Measurements from ENCODE around the gene DNAJC13. TPM values are rescaled to one million over a fixed set of nuclear protein-coding genes. Genes with fewer than 3 reads are reported as not detected.

The DNAJC13 gene
- total RNA-seq, 2 experiments from 2014 or later = 29.9 to 33.5 TPM

DNA sequence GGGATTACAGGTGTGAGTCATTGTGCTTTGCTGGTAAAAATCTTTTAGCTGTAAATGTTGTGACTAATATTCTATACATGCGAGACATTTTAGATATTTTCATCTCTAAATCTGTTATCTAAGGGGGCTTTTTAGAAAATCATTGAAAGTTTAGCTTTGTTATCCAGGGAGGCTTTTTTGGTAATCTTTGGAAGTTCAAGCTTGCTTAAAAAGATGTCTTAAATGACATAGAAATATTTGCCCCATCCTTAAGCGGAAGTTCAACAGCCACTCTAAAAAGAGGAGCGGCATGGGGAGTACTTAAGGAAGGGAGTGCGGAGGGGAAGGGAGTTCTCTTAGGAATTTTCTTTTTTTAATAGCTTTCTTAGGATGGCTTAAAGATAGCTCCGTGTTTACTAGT lies 26.1 kb downstream of the DNAJC13 start:
- Mint-ChIP-seq H3K27ac (no peak overlapping the region), H3K36me3 (ENCODE audit: low read depth) (peaks cover 7% of the 10 kb centered on the region), H3K27me3 (no peaks in the 10 kb centered on the region), H3K4me1 (peaks cover 17% of the 10 kb centered on the region), H3K9me3 (ENCODE audit: low read depth) (no peaks in the 10 kb centered on the region), H3K4me3 (no peak overlapping the region)
- ATAC-seq (no peak), DNase-seq (no peak)
- POLR2A ChIA-PET = no interaction called here
- CTCF ChIA-PET = interaction anchor here (0.9 kb wide), 1 partner anchor 49 kb away, joined by 4 read pairs; no protein-coding TSS in a partner anchor
- intact Hi-C loops (cut with DNase I, micrococcal nuclease) = no loop called here

DNA sequence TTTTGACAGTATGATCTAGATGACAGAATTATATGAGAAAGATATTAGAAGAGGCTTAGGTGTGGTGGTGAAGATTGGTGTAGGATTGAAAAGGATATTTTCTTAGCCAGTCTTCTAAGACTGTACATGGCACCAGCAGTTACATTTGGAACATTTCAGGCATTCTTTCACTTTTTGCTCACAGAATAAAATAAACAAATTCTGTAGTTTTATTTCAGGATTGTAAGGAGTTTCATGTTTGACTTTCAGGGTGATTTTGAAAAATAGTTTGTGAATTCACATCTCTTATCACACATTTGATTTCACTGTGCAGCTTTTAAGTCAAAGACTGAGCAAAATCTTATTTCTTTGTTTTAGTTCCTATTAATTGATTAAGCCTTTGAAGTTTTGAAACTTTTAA lies 27.1 kb downstream of the DNAJC13 start:
- Mint-ChIP-seq H3K27ac (no peak overlapping the region), H3K27me3 (no peaks in the 10 kb centered on the region), H3K4me3 (no peak overlapping the region), H3K36me3 (ENCODE audit: low read depth) (peaks cover 4% of the 10 kb centered on the region), H3K4me1 (peaks cover 17% of the 10 kb centered on the region), H3K9me3 (ENCODE audit: low read depth) (no peaks in the 10 kb centered on the region)
- CTCF ChIA-PET = interaction anchor here (0.9 kb wide), 1 partner anchor 48 kb away, joined by 4 read pairs; no protein-coding TSS in a partner anchor
- POLR2A ChIA-PET = interaction anchor here (0.7 kb wide), 1 partner anchor 45 kb away, joined by 4 read pairs; no protein-coding TSS in a partner anchor
- ATAC-seq = no peak
- intact Hi-C loops (cut with DNase I, micrococcal nuclease) = no loop called here
- DNase-seq = no peak

DNA sequence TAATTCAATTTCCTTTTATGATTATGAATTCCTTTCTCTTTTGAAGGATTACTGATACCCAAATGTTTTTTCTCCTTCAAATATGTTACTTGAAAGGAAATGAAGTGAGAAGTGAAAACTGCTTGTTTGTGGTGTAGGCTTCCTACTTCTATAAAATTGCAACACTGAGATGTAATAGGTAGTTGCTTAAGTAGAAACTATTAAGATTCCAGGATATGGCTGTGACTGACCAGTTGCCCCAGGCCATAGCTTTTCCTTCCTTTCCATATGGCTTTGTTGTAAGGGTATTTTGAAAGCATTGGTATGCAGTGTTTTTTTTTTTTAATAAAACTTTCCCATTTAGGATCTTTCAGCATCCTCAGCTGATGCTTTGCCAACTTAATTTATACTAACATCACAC lies 28.5 kb downstream of the DNAJC13 start:
- no peaks in the 10 kb centered on the region for H3K9me3 Mint-ChIP-seq (ENCODE audit: low read depth)
- DNase-seq (no peak), ATAC-seq (no peak)
- H3K36me3 Mint-ChIP-seq (ENCODE audit: low read depth) = peaks cover 4% of the 10 kb centered on the region
- CTCF ChIA-PET = interaction anchor here (1.3 kb wide), 1 partner anchor 9 kb away, joined by 3 read pairs; no protein-coding TSS in a partner anchor
- H3K4me1 Mint-ChIP-seq = peaks cover 17% of the 10 kb centered on the region
- no peak overlapping the region for H3K27ac Mint-ChIP-seq
- POLR2A ChIA-PET = no interaction called here
- intact Hi-C loops (cut with DNase I, micrococcal nuclease) = no loop called here
- H3K27me3 Mint-ChIP-seq = no peaks in the 10 kb centered on the region
- no peak overlapping the region for H3K4me3 Mint-ChIP-seq

DNA sequence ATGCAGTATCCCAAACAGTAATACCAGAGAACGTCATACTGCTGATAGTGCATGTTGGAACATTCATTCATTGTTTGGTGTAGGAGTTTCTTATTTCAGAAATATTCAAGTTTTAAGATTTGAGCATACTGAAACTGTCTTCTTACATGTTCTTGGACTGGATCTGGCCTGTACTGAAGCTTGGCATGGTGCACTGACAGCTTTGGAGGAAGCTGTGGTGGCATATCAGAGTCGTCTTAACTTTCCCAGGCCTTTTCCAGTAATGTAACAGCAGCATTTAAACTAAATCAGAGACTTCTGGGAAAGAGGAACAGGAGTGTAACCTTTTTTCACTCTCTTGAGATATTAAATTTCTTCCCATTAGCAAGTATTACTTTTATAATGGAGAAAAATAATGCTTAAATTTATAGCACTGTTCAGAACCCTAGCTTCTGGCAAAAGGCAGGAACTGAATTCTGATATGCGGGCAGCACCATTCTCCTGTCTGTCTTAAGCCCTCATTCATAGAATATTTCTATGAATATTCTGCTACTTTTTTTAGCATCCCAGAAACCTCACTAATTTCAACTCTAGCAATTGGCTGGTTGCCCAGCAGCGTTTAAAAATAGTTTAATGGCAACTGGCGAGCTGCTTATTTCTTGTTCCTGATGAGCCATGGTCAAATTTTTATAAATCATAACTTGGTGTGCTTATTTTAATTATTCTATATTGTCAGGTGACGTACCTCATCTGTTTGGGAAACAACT lies 31.1 kb downstream of the DNAJC13 start:
- no peak for DNase-seq
- intact Hi-C loops (cut with DNase I, micrococcal nuclease) = no loop called here
- Mint-ChIP-seq H3K4me1 (peaks cover 6% of the 10 kb centered on the region), H3K36me3 (ENCODE audit: low read depth) (peaks cover 12% of the 10 kb centered on the region), H3K27me3 (no peaks in the 10 kb centered on the region), H3K9me3 (ENCODE audit: low read depth) (no peaks in the 10 kb centered on the region), H3K27ac (no peak overlapping the region), H3K4me3 (no peak overlapping the region)
- POLR2A ChIA-PET = no interaction called here
- CTCF ChIA-PET = interaction anchor here (0.6 to 1.5 kb wide), 4 partner anchors 10 to 17 kb away, joined by 3 to 4 read pairs (median 3); no protein-coding TSS in a partner anchor
- ATAC-seq = no peak

DNA sequence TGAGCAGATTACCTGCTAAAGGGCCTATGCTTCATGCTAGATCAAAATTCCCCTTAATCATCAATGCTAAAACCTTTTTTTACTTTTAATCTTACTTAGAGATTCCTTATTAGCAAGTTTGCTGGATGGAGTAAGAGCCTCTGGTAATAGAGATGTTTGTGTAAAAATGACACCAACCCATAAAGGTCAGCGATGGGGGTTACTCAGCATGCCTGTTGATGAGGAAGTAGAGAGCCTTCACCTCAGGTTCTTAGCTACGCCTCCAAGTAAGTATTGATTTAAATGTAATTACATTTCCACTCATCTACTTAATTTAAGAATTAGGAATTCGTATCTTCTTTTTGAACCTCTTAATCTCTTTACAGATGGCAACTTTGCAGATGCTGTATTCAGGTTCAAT lies 38.8 kb downstream of the DNAJC13 start:
- CTCF ChIA-PET = interaction anchor here (1.0 kb wide), 1 partner anchor 80 kb away, joined by 3 read pairs; no protein-coding TSS in a partner anchor
- Mint-ChIP-seq H3K27ac (no peak overlapping the region), H3K27me3 (no peaks in the 10 kb centered on the region), H3K4me3 (no peak overlapping the region), H3K4me1 (no peaks in the 10 kb centered on the region), H3K9me3 (ENCODE audit: low read depth) (no peaks in the 10 kb centered on the region), H3K36me3 (ENCODE audit: low read depth) (peaks cover 49% of the 10 kb centered on the region)
- ATAC-seq (no peak), DNase-seq (no peak)
- POLR2A ChIA-PET = interaction anchor here (0.7 kb wide), 1 partner anchor 38 kb away, joined by 3 read pairs; no protein-coding TSS in a partner anchor
- intact Hi-C loops (cut with DNase I, micrococcal nuclease) = no loop called here

DNA sequence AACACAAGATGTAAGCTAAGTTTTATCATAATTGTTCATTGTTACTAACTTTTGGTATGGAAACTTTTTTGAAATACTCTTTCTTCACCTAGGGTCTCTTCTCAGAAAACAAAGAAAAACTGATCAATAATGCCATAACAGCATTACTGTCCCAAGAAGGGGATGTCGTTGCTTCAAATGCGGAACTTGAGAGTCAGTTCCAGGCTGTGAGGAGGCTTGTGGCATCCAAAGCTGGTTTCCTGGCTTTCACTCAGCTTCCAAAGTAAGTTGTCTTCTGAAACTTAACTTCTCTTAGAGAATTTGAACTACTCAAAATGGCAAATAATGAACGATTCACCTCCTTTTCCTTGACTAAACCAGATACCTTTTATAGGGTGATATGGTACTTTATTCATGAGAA lies 39.3 kb downstream of the DNAJC13 start:
- ATAC-seq = no peak
- H3K27ac Mint-ChIP-seq = no peak overlapping the region

DNA sequence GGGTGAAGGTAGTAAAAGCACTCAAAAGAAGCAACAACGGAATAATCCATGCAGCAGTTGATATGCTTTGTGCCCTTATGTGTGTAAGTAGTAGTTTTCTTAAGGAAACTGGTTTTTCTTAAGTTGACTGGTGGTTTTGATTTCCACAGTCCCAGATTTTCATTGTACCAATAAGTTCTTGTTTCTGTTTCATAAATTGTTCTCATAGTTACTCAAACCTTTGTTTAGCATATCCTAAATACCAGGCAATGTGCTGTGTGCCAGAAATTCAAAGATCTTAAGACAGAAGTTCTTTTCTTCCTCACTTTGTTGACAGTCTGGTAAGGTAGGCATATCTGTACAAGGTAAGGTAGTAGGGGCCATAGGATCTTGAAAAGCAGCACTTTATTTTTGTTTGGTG lies 40.0 kb downstream of the DNAJC13 start:
- no peak overlapping the region for H3K4me3 Mint-ChIP-seq
- ATAC-seq (no peak), DNase-seq (no peak)
- peaks cover 49% of the 10 kb centered on the region for H3K36me3 Mint-ChIP-seq (ENCODE audit: low read depth)
- ChIA-PET CTCF (no interaction called here), POLR2A (no interaction called here)
- intact Hi-C loops (cut with DNase I, micrococcal nuclease) = no loop called here
- H3K27me3 Mint-ChIP-seq = no peaks in the 10 kb centered on the region
- H3K27ac Mint-ChIP-seq = no peak overlapping the region
- no peaks in the 10 kb centered on the region for H3K4me1 Mint-ChIP-seq
- no peaks in the 10 kb centered on the region for H3K9me3 Mint-ChIP-seq (ENCODE audit: low read depth)

More for the DNA sequence above, 39.3 kb downstream of the DNAJC13 start:
- intact Hi-C loops (cut with DNase I, micrococcal nuclease) = no loop called here
- no peaks in the 10 kb centered on the region for H3K4me1 Mint-ChIP-seq
- ChIA-PET CTCF (no interaction called here), POLR2A (interaction anchor here (0.7 kb wide), 1 partner anchor 39 kb away, joined by 3 read pairs; no protein-coding TSS in a partner anchor)
- H3K4me3 Mint-ChIP-seq = no peak overlapping the region
- no peaks in the 10 kb centered on the region for H3K27me3 Mint-ChIP-seq
- H3K9me3 Mint-ChIP-seq (ENCODE audit: low read depth) = no peaks in the 10 kb centered on the region
- DNase-seq = no peak
- peaks cover 53% of the 10 kb centered on the region for H3K36me3 Mint-ChIP-seq (ENCODE audit: low read depth)

DNA sequence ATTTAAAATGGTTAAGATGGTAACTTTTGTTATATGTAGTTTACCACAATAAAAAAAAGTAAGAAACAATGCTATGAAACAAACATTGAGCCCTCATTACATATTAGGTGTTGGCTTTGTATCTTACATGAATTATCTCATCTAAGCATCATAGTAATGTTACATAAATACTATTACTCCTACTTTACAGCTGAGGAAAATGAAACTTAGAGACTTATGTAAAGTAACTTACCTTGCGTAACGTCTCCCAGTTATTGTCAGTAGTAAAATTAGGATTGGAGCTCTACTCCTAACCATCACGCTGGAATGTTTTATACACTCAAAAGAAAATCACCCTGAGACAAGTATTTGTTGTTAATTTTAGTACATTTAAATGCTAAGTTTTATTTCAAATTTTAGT lies 42.2 kb downstream of the DNAJC13 start:
- ATAC-seq = no peak
- ChIA-PET POLR2A (no interaction called here), CTCF (interaction anchor here (1.6 kb wide), 1 partner anchor 108 kb away, joined by 3 read pairs; no protein-coding TSS in a partner anchor)
- no peaks in the 10 kb centered on the region for H3K9me3 Mint-ChIP-seq (ENCODE audit: low read depth)
- H3K4me1 Mint-ChIP-seq = peaks cover 4% of the 10 kb centered on the region
- peaks cover 44% of the 10 kb centered on the region for H3K36me3 Mint-ChIP-seq (ENCODE audit: low read depth)
- intact Hi-C loops (cut with DNase I, micrococcal nuclease) = no loop called here
- no peaks in the 10 kb centered on the region for H3K27me3 Mint-ChIP-seq
- no peak overlapping the region for H3K27ac Mint-ChIP-seq
- no peak for DNase-seq
- H3K4me3 Mint-ChIP-seq = no peak overlapping the region

DNA sequence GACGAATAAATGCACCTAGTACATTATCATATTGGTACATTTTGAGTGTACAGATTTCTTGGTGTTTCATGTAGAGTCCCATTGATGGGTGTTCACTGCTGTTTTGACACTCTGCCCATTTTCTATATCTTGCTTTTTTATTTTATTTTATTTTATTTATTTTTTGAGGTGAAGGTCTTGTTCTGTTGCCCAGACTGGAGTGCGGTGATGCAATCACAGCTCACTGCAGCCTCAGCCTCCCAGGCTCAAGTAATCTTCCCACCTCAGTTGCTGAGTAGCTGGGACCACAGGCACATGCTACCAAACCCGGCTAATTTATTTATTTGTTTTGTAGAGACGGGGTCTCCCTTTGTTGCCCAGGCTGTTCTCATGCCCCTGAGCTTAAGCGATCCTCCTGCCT lies 44.2 kb downstream of the DNAJC13 start:
- POLR2A ChIA-PET = no interaction called here
- CTCF ChIA-PET = interaction anchor here (0.6 kb wide), 1 partner anchor 12 kb away, joined by 3 read pairs; no protein-coding TSS in a partner anchor
- Mint-ChIP-seq H3K27ac (no peak overlapping the region), H3K9me3 (ENCODE audit: low read depth) (no peaks in the 10 kb centered on the region), H3K36me3 (ENCODE audit: low read depth) (peaks cover 29% of the 10 kb centered on the region), H3K4me1 (peaks cover 4% of the 10 kb centered on the region), H3K4me3 (no peak overlapping the region), H3K27me3 (no peaks in the 10 kb centered on the region)
- intact Hi-C loops (cut with DNase I, micrococcal nuclease) = no loop called here
- no peak for DNase-seq
- ATAC-seq = no peak

DNA sequence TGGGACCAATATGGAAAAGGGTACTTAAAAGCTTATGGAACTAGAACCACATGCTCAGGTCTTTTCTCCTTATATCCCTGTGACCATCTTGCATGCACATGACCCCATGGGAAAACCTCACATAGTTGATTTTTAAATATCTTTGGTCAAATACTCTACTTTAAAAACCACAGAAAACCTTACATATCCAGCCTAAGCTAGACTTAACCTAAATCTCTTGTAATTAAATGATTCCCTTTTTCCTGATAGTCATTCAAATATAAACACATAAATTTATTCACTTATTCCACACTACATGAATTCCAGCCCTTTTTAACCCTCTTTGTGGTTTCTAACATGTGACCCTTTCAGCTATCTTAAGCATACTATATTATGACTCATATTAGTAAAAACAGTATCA lies 46.8 kb downstream of the DNAJC13 start:
- POLR2A ChIA-PET = no interaction called here

DNA sequence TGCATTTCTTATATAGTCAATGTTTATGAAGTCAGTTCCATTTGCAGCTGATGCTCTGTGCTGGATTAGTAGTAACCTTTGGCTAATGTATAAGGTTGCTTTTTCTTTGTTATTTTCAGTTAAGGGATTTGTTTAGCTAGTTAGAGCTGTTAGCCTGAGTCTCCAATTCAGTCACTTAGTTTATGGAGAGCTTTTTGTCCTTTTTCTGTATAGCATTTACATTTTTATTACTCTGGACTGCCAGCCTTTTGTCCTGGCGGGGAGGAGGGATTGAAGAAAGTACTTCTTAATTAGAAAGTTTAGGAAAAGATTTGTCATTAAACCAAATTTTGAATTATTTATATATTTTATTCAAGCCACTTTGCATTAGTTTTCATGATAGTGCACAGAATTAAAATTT lies 52.0 kb downstream of the DNAJC13 start:
- peaks cover 28% of the 10 kb centered on the region for H3K36me3 Mint-ChIP-seq (ENCODE audit: low read depth)
- H3K9me3 Mint-ChIP-seq (ENCODE audit: low read depth) = no peaks in the 10 kb centered on the region
- DNase-seq (no peak), ATAC-seq (no peak)
- H3K27ac Mint-ChIP-seq = no peak overlapping the region
- intact Hi-C loops (cut with DNase I, micrococcal nuclease) = no loop called here
- no peaks in the 10 kb centered on the region for H3K4me1 Mint-ChIP-seq
- H3K27me3 Mint-ChIP-seq = no peaks in the 10 kb centered on the region
- CTCF ChIA-PET = no interaction called here
- POLR2A ChIA-PET = no interaction called here
- H3K4me3 Mint-ChIP-seq = no peak overlapping the region

More for the DNA sequence above, 46.8 kb downstream of the DNAJC13 start:
- Mint-ChIP-seq H3K4me1 (peaks cover 4% of the 10 kb centered on the region), H3K4me3 (no peak overlapping the region), H3K36me3 (ENCODE audit: low read depth) (peaks cover 35% of the 10 kb centered on the region), H3K27ac (no peak overlapping the region), H3K9me3 (ENCODE audit: low read depth) (no peaks in the 10 kb centered on the region), H3K27me3 (no peaks in the 10 kb centered on the region)
- DNase-seq (no peak), ATAC-seq (no peak)
- intact Hi-C loops (cut with DNase I, micrococcal nuclease) = no loop called here
- CTCF ChIA-PET = interaction anchor here (0.7 to 1.9 kb wide), 6 partner anchors 23 to 179 kb away, joined by 3 to 4 read pairs (median 4); no protein-coding TSS in a partner anchor

DNA sequence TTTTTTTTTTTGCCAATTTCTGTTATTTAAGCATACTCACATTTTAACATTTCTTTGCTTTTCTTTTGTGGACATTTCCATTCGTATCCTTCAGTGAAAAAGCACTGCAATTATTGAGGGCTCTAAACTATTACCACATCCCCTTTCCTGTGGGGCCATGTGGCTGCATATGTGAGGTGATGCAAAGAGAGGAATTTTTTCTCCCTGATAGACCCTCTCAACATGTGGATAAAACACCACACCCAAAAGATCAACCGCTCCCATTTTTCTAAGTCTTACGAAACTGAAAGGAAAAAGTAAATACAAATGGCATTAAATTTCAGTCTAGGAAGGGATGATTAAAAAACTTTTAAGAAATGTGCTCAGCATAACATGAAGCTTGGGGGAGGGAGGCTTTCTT lies 68.8 kb downstream of the DNAJC13 start:
- H3K4me1 Mint-ChIP-seq = peaks cover 3% of the 10 kb centered on the region
- no peak for DNase-seq
- ChIA-PET CTCF (interaction anchor here (0.6 to 1.4 kb wide), 2 partner anchors 23 to 60 kb away, joined by 4 read pairs; no protein-coding TSS in a partner anchor), POLR2A (no interaction called here)
- no peaks in the 10 kb centered on the region for H3K27me3 Mint-ChIP-seq
- intact Hi-C loops (cut with DNase I, micrococcal nuclease) = loop anchor here in 1 of 2 experiments (10.0 kb wide), 1 partner anchor 131 kb away; no protein-coding TSS in a partner anchor
- H3K4me3 Mint-ChIP-seq = no peak overlapping the region
- ATAC-seq = no peak
- no peaks in the 10 kb centered on the region for H3K9me3 Mint-ChIP-seq (ENCODE audit: low read depth)
- H3K36me3 Mint-ChIP-seq (ENCODE audit: low read depth) = peaks cover 24% of the 10 kb centered on the region
- H3K27ac Mint-ChIP-seq = peak overlapping the region; percentile 26

All from activated CD4-positive, alpha-beta T cell treated with anti-CD3 and anti-CD28 coated beads for 36 hours (primary cell).